WTC11 (cell line): ENCODE data around the gene LSR. TPM values are rescaled to one million over a fixed set of nuclear protein-coding genes. Genes with fewer than 3 reads are reported as not detected.

Source experiments
- ATAC-seq: fragments of 200-7000 bp; cut with Tn5 transposase; 2 replicates; pipeline ENCODE4 v1.10.0; 2021; ENCODE audit warnings: mild to moderate bottlenecking, moderate library complexity
- CTCF ChIA-PET: fragments of 300-600 bp; sonication (Branson Sonifier 250); formaldehyde crosslinking; loops from one replicate; lab custom pipeline; 2021; ENCODE audit warnings: antibody characterized with exemption; lab: Charles Lee
- POLR2A ChIA-PET: fragments of 350-600 bp; sonication (Branson Sonifier 250); formaldehyde crosslinking; loops from one replicate; lab custom pipeline; 2021; ENCODE audit warnings: antibody characterized with exemption; lab: Charles Lee
- DNase-seq: peaks from one replicate; pipeline ENCODE4 v3.0.0; 2021; ENCODE audit warnings: low spot score
- H3K27ac Mint-ChIP-seq: 2 replicates; pipeline ENCODE4 v1.8.0; 2021; ENCODE audit warnings: mixed read lengths
- H3K27me3 Mint-ChIP-seq: 2 replicates; pipeline ENCODE4 v1.8.0; 2021; ENCODE audit warnings: low read depth, mild to moderate bottlenecking, moderate library complexity, mixed read lengths
- H3K36me3 Mint-ChIP-seq: 2 replicates; pipeline ENCODE4 v1.8.0; 2021; ENCODE audit warnings: mixed read lengths
- H3K4me1 Mint-ChIP-seq: 2 replicates; pipeline ENCODE4 v1.8.0; 2022; ENCODE audit warnings: mixed read lengths
- H3K4me3 Mint-ChIP-seq: 2 replicates; pipeline ENCODE4 v1.8.0; 2021; ENCODE audit warnings: mild to moderate bottlenecking, moderate library complexity, mixed read lengths
- H3K9me3 Mint-ChIP-seq: 2 replicates; pipeline ENCODE4 v1.8.0; 2021; ENCODE audit warnings: mixed read lengths
- AR ChIP-seq: fragments of 250-450 bp; sonication (Bioruptor Pico); IDR thresholded peaks from 2 replicates; pipeline ENCODE4 v1.9.0; 2021; ENCODE audit warnings: mild to moderate bottlenecking
- CBFB ChIP-seq: sonication (generic); formaldehyde crosslinking; IDR thresholded peaks from 2 replicates; pipeline ENCODE4 v1.8.1; 2022; ENCODE audit warnings: mild to moderate bottlenecking, low read depth, missing genetic modification reagents
- CREB1 ChIP-seq: sonication (generic); formaldehyde crosslinking; IDR thresholded peaks from 2 replicates; pipeline ENCODE4 v1.8.0; 2023; ENCODE audit warnings: mild to moderate bottlenecking, missing genetic modification reagents
- E2F5 ChIP-seq: sonication (generic); formaldehyde crosslinking; IDR thresholded peaks from 2 replicates; pipeline ENCODE4 v1.8.1; 2022; ENCODE audit warnings: mild to moderate bottlenecking, moderate library complexity, missing genetic modification reagents
- ERG ChIP-seq: fragments of 250-450 bp; sonication (Bioruptor Pico); IDR thresholded peaks from 2 replicates; pipeline ENCODE4 v1.8.0; 2021; ENCODE audit warnings: mild to moderate bottlenecking
- ESRRA ChIP-seq: sonication (generic); formaldehyde crosslinking; IDR thresholded peaks from 2 replicates; pipeline ENCODE4 v1.8.1; 2022; ENCODE audit warnings: mild to moderate bottlenecking, missing genetic modification reagents, borderline replicate concordance
- FOXP1 ChIP-seq: sonication (generic); formaldehyde crosslinking; IDR thresholded peaks from 2 replicates; pipeline ENCODE4 v1.8.0; 2022; ENCODE audit warnings: missing genetic modification reagents, mild to moderate bottlenecking, moderate library complexity, borderline replicate concordance
- HMGA2 ChIP-seq: fragments of 250-450 bp; sonication (Bioruptor Pico); IDR thresholded peaks from 2 replicates; pipeline ENCODE4 v1.4.0; 2021; ENCODE audit warnings: mild to moderate bottlenecking, moderate library complexity
- JUN ChIP-seq: sonication (generic); formaldehyde crosslinking; IDR thresholded peaks from 2 replicates; pipeline ENCODE4 v1.8.0; 2023; ENCODE audit warnings: mild to moderate bottlenecking, missing genetic modification reagents
- KAT7 ChIP-seq: sonication (generic); formaldehyde crosslinking; IDR thresholded peaks from 2 replicates; pipeline ENCODE4 v1.8.1; 2023; ENCODE audit warnings: missing genetic modification reagents, mild to moderate bottlenecking, borderline replicate concordance
- NFYB ChIP-seq: sonication (generic); formaldehyde crosslinking; conservative IDR thresholded peaks from 2 replicates; pipeline ENCODE4 v1.8.0; 2022; ENCODE audit warnings: low read depth, missing genetic modification reagents
- NR1H2 ChIP-seq: sonication (generic); formaldehyde crosslinking; IDR thresholded peaks from 2 replicates; pipeline ENCODE4 v1.9.0; 2021; ENCODE audit warnings: mild to moderate bottlenecking, moderate library complexity, missing genetic modification reagents
- RELA ChIP-seq: sonication (generic); formaldehyde crosslinking; IDR thresholded peaks from 2 replicates; pipeline ENCODE4 v1.8.1; 2022; ENCODE audit warnings: missing genetic modification reagents, mild to moderate bottlenecking, borderline replicate concordance
- SOX15 ChIP-seq: fragments of 250-450 bp; sonication (Bioruptor Pico); IDR thresholded peaks from 2 replicates; pipeline ENCODE4 v1.9.0; 2021; ENCODE audit warnings: mild to moderate bottlenecking
- SP1 ChIP-seq: sonication (generic); formaldehyde crosslinking; conservative IDR thresholded peaks from 2 replicates; pipeline ENCODE4 v1.8.1; 2022; ENCODE audit warnings: missing genetic modification reagents
- TEAD4 ChIP-seq: sonication (generic); formaldehyde crosslinking; IDR thresholded peaks from 2 replicates; pipeline ENCODE4 v1.8.0; 2022; ENCODE audit warnings: mild to moderate bottlenecking, missing genetic modification reagents
- ZNF121 ChIP-seq: sonication (generic); formaldehyde crosslinking; IDR thresholded peaks from 2 replicates; pipeline ENCODE4 v1.8.0; 2023; ENCODE audit warnings: missing genetic modification reagents
- ZNF317 ChIP-seq: sonication (generic); formaldehyde crosslinking; IDR thresholded peaks from 2 replicates; pipeline ENCODE4 v1.8.1; 2023; ENCODE audit warnings: low read depth, mild to moderate bottlenecking, moderate library complexity, missing genetic modification reagents, borderline replicate concordance
- total RNA-seq: library from RNA; stranded (reverse); gene quantifications from 3 replicates; pipeline ENCODE4 v1.2.3, GENCODE V29; 2021
- TF ChIP-seq, protein P1 (sequence below): sonication (generic); formaldehyde crosslinking; IDR thresholded peaks from 2 replicates; pipeline ENCODE4 v1.8.1; 2023; ENCODE audit warnings: mild to moderate bottlenecking, missing genetic modification reagents
- TF ChIP-seq, protein P2 (sequence below): sonication (generic); formaldehyde crosslinking; IDR thresholded peaks from 2 replicates; pipeline ENCODE4 v1.8.0; 2022; ENCODE audit warnings: mild to moderate bottlenecking, missing genetic modification reagents
- TF ChIP-seq, protein P3 (sequence below): sonication (generic); formaldehyde crosslinking; IDR thresholded peaks from 2 replicates; pipeline ENCODE4 v1.8.0; 2022; ENCODE audit warnings: mild to moderate bottlenecking, missing genetic modification reagents

The LSR gene
- total RNA-seq, 1 experiment from 2014 or later, result 130 TPM

GRCh38 chr19:35298561-35298972 is 49.8 kb downstream of the LSR start (continued):
- TF ChIP-seq SOX15 (CRISPR knock-in tag) (no peak), ESRRA (CRISPR knock-in tag) (no peak), HMGA2 (CRISPR knock-in tag) (no peak), KAT7 (no peak)

- POLR2A ChIA-PET, result no interaction called here
- CTCF ChIA-PET, result interaction anchor here (1.0 kb wide), 1 partner anchor 195 kb away, joined by 3 read pairs; no protein-coding TSS in a partner anchor
- TF ChIP-seq ERG, result no peak
- TF ChIP-seq TEAD4 (CRISPR knock-in tag), result no peak
- no peak for TF ChIP-seq E2F5 (CRISPR knock-in tag)
- TF ChIP-seq JUN, result no peak
- TF ChIP-seq CBFB, result no peak
- TF ChIP-seq ZNF121, result no peak
- TF ChIP-seq, all 79 proteins: peak for 0
- Mint-ChIP-seq H3K9me3 (no peaks in the 10 kb centered on the region; the same call in 1 of the 2 replicates), H3K4me1 (peaks cover 2% of the 10 kb centered on the region; the same call in 1 of the 2 replicates), H3K27ac (no peak overlapping the region), H3K4me3 (no peak overlapping the region), H3K36me3 (no peaks in the 10 kb centered on the region), H3K27me3 (no peaks in the 10 kb centered on the region; the same call in 1 of the 2 replicates)
- peak; percentile 74 for DNase-seq
- peak; percentile 77 for ATAC-seq
Observed at GRCh38 chr19:35299523-35300338, 50.9 kb downstream of the LSR start.

- no peaks in the 10 kb centered on the region; the same call in 1 of the 2 replicates for H3K27me3 Mint-ChIP-seq
- H3K36me3 Mint-ChIP-seq, result no peaks in the 10 kb centered on the region
- no peak for TF ChIP-seq CREB1 (CRISPR knock-in tag)
- no peak for TF ChIP-seq ZNF317 (CRISPR knock-in tag)
- no peak for TF ChIP-seq FOXP1
- H3K9me3 Mint-ChIP-seq, result no peaks in the 10 kb centered on the region; the same call in 1 of the 2 replicates
- peaks cover under 1% of the 10 kb centered on the region; the same call in 1 of the 2 replicates for H3K4me1 Mint-ChIP-seq
- H3K27ac Mint-ChIP-seq, result no peak overlapping the region
- DNase-seq, result no peak
- POLR2A ChIA-PET, result no interaction called here
- no peak for ATAC-seq
- CTCF ChIA-PET, result interaction anchor here (1.0 kb wide), 1 partner anchor 195 kb away, joined by 3 read pairs; no protein-coding TSS in a partner anchor
- H3K4me3 Mint-ChIP-seq, result no peak overlapping the region
Observed at GRCh38 chr19:35300339-35300649, 51.5 kb downstream of the LSR start.

DNA sequence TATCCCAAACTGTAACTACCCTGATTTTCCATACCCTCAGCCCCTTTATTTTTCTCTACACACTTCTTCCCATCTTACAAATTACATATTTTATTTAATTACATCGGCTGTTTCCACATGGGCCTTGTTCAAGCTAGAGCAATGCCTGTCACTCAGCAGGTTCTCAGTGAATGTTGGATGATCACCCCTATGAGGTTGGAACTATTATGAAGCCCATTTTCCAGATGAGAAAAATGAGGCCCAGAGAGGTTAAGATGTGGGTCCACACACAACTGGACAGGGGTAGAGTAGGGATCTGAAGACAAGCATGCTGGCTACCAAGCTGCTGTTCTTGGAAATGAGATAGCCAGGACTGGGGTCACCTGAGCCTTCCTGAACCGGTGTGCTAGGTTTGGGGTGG is 53.2 kb downstream of the LSR start:
- no peak overlapping the region for H3K4me3 Mint-ChIP-seq
- no peak overlapping the region for H3K27ac Mint-ChIP-seq
- H3K4me1 Mint-ChIP-seq, result no peaks in the 10 kb centered on the region
- H3K9me3 Mint-ChIP-seq, result no peaks in the 10 kb centered on the region; the same call in 1 of the 2 replicates
- ChIA-PET POLR2A (no interaction called here), CTCF (interaction anchor here (0.6 to 1.1 kb wide), 2 partner anchors 14 to 193 kb away, joined by 3 read pairs; no protein-coding TSS in a partner anchor)
- no peak for ATAC-seq
- no peaks in the 10 kb centered on the region; the same call in 1 of the 2 replicates for H3K27me3 Mint-ChIP-seq
- no peaks in the 10 kb centered on the region for H3K36me3 Mint-ChIP-seq
- DNase-seq, result no peak
- TF ChIP-seq NFYB (CRISPR knock-in tag) (no peak), JUN (no peak), RELA (no peak), AR (no peak), NR1H2 (CRISPR knock-in tag) (no peak), SP1 (no peak)
- TF ChIP-seq, protein P1, sequence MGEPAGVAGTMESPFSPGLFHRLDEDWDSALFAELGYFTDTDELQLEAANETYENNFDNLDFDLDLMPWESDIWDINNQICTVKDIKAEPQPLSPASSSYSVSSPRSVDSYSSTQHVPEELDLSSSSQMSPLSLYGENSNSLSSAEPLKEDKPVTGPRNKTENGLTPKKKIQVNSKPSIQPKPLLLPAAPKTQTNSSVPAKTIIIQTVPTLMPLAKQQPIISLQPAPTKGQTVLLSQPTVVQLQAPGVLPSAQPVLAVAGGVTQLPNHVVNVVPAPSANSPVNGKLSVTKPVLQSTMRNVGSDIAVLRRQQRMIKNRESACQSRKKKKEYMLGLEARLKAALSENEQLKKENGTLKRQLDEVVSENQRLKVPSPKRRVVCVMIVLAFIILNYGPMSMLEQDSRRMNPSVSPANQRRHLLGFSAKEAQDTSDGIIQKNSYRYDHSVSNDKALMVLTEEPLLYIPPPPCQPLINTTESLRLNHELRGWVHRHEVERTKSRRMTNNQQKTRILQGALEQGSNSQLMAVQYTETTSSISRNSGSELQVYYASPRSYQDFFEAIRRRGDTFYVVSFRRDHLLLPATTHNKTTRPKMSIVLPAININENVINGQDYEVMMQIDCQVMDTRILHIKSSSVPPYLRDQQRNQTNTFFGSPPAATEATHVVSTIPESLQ (CRISPR knock-in tag), result no peak
- TF ChIP-seq, protein P2, sequence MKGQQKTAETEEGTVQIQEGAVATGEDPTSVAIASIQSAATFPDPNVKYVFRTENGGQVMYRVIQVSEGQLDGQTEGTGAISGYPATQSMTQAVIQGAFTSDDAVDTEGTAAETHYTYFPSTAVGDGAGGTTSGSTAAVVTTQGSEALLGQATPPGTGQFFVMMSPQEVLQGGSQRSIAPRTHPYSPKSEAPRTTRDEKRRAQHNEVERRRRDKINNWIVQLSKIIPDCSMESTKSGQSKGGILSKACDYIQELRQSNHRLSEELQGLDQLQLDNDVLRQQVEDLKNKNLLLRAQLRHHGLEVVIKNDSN (CRISPR knock-in tag), result no peak
- TF ChIP-seq, protein P3, sequence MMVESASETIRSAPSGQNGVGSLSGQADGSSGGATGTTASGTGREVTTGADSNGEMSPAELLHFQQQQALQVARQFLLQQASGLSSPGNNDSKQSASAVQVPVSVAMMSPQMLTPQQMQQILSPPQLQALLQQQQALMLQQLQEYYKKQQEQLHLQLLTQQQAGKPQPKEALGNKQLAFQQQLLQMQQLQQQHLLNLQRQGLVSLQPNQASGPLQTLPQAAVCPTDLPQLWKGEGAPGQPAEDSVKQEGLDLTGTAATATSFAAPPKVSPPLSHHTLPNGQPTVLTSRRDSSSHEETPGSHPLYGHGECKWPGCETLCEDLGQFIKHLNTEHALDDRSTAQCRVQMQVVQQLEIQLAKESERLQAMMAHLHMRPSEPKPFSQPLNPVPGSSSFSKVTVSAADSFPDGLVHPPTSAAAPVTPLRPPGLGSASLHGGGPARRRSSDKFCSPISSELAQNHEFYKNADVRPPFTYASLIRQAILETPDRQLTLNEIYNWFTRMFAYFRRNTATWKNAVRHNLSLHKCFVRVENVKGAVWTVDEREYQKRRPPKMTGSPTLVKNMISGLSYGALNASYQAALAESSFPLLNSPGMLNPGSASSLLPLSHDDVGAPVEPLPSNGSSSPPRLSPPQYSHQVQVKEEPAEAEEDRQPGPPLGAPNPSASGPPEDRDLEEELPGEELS (CRISPR knock-in tag), result no peak
